H9 (cell line): ENCODE measurements around the gene CTIF. TPM values are rescaled to one million over a fixed set of nuclear protein-coding genes. Genes with fewer than 3 reads are reported as not detected.

Experiments
- DNase-seq: peaks from one replicate; pipeline ENCODE4 v3.0.0-alpha.2; 2017
- H2AFZ ChIP-seq: one replicate; pipeline ENCODE4 v1.6.1; 2013; ENCODE audit warnings: mild to moderate bottlenecking, low read length, control low read depth, moderate library complexity
- H2AK5ac ChIP-seq: 2 replicates; pipeline ENCODE4 v1.6.1; 2013; ENCODE audit warnings: low read length, control low read depth, mixed read lengths; ENCODE audit not compliant: insufficient read length
- H2BK120ac ChIP-seq: one replicate; pipeline ENCODE4 v1.6.1; 2013; ENCODE audit warnings: low read depth, mild to moderate bottlenecking, low read length, control low read depth, inconsistent platforms; ENCODE audit not compliant: poor library complexity, severe bottlenecking
- H2BK12ac ChIP-seq: 2 replicates; pipeline ENCODE4 v1.6.1; 2013; ENCODE audit warnings: low read length, control low read depth, mixed read lengths, low read depth; ENCODE audit not compliant: insufficient read length
- H2BK15ac ChIP-seq: 2 replicates; pipeline ENCODE4 v1.6.1; 2013; ENCODE audit warnings: low read depth, low read length, control low read depth
- H2BK20ac ChIP-seq: one replicate; pipeline ENCODE4 v1.6.1; 2013; ENCODE audit warnings: low read depth, mild to moderate bottlenecking, low read length, control low read depth, inconsistent platforms; ENCODE audit not compliant: poor library complexity, severe bottlenecking
- H2BK5ac ChIP-seq: 2 replicates; pipeline ENCODE4 v1.6.1; 2013; ENCODE audit warnings: low read length, control low read depth, mixed read lengths; ENCODE audit not compliant: insufficient read length
- H3K14ac ChIP-seq: 2 replicates; pipeline ENCODE4 v1.6.1; 2013; ENCODE audit warnings: low read length, control low read depth; ENCODE audit not compliant: insufficient read depth
- H3K18ac ChIP-seq: 2 replicates; pipeline ENCODE4 v1.6.1; 2013; ENCODE audit warnings: low read depth, mild to moderate bottlenecking, mixed read lengths, low read length, control low read depth; ENCODE audit not compliant: insufficient read length
- H3K23ac ChIP-seq: 2 replicates; pipeline ENCODE4 v1.6.1; 2013; ENCODE audit warnings: low read length, control low read depth, mixed read lengths, low read depth; ENCODE audit not compliant: insufficient read length
- H3K23me2 ChIP-seq: 2 replicates; pipeline ENCODE4 v1.6.1; 2013; ENCODE audit warnings: low read depth, mild to moderate bottlenecking, mixed read lengths, low read length, control low read depth; ENCODE audit not compliant: insufficient read length, poor library complexity, severe bottlenecking
- H3K27ac ChIP-seq: 2 replicates; pipeline ENCODE4 v1.5.1; 2013; ENCODE audit warnings: low read length, control low read depth, mixed read lengths, low read depth; ENCODE audit not compliant: insufficient read length
- H3K27me3 ChIP-seq: 2 replicates; pipeline ENCODE4 v1.6.1; 2013; ENCODE audit warnings: low read length, control low read depth, inconsistent platforms; ENCODE audit not compliant: insufficient read depth
- H3K4ac ChIP-seq: 2 replicates; pipeline ENCODE4 v1.6.1; 2013; ENCODE audit warnings: low read depth, mild to moderate bottlenecking, control low read depth, inconsistent platforms, low read length, moderate library complexity
- H3K4me1 ChIP-seq: 2 replicates; pipeline ENCODE4 v1.6.1; 2013; ENCODE audit warnings: low read length, control low read depth, inconsistent platforms; ENCODE audit not compliant: insufficient read depth
- H3K4me2 ChIP-seq: 2 replicates; pipeline ENCODE4 v1.6.1; 2013; ENCODE audit warnings: low read length, control low read depth, mixed read lengths; ENCODE audit not compliant: insufficient read length, insufficient read depth
- H3K56ac ChIP-seq: 2 replicates; pipeline ENCODE4 v1.6.1; 2013; ENCODE audit warnings: low read depth, mild to moderate bottlenecking, mixed read lengths, low read length, control low read depth; ENCODE audit not compliant: insufficient read length
- H3K79me1 ChIP-seq: 2 replicates; pipeline ENCODE4 v1.6.1; 2013; ENCODE audit warnings: low read depth, mild to moderate bottlenecking, moderate library complexity, low read length, control low read depth, inconsistent platforms; ENCODE audit not compliant: insufficient read depth, poor library complexity, severe bottlenecking
- H3K79me2 ChIP-seq: 2 replicates; pipeline ENCODE4 v1.6.1; 2013; ENCODE audit warnings: low read length, control low read depth, inconsistent platforms; ENCODE audit not compliant: insufficient read depth
- H3K9ac ChIP-seq: 2 replicates; pipeline ENCODE4 v1.6.1; 2013; ENCODE audit warnings: low read length, control low read depth, mixed read lengths; ENCODE audit not compliant: insufficient read length; ENCODE audit errors: extremely low read depth
- H3K9me3 ChIP-seq: one replicate; pipeline ENCODE4 v1.6.1; 2013; ENCODE audit warnings: low read depth, low read length, inconsistent platforms; ENCODE audit not compliant: control insufficient read depth
- H3T11ph ChIP-seq: one replicate; pipeline ENCODE4 v1.6.1; 2013; ENCODE audit warnings: mild to moderate bottlenecking, low read length, control low read depth, inconsistent platforms
- H4K20me1 ChIP-seq: one replicate; pipeline ENCODE4 v1.6.1; 2013; ENCODE audit not compliant: control insufficient read depth, insufficient read length, insufficient read depth
- H4K5ac ChIP-seq: 2 replicates; pipeline ENCODE4 v1.6.1; 2013; ENCODE audit warnings: low read depth, mild to moderate bottlenecking, mixed read lengths, low read length, control low read depth; ENCODE audit not compliant: insufficient read length
- H4K8ac ChIP-seq: replicated peaks from 2 replicates; pipeline ENCODE4 v1.6.1; 2013; ENCODE audit warnings: low read length, control low read depth, mixed read lengths, low read depth; ENCODE audit not compliant: insufficient read length
- H4K91ac ChIP-seq: 2 replicates; pipeline ENCODE4 v1.6.1; 2013; ENCODE audit warnings: low read depth, mild to moderate bottlenecking, moderate library complexity, mixed read lengths, low read length, control low read depth; ENCODE audit not compliant: insufficient read length
- H3K27ac Mint-ChIP-seq, 3 experiments: 2 replicates in 2 of 3; 3 replicates in 1 of 3; pipeline ENCODE4 v1.8.0; 2020 to 2021; ENCODE audit warnings: mixed read lengths in 3 of 3, mild to moderate bottlenecking in 1 of 3, moderate library complexity in 1 of 3
- H3K27me3 Mint-ChIP-seq: 2 replicates; pipeline ENCODE4 v1.8.0; 2021; ENCODE audit warnings: low read depth, mild to moderate bottlenecking, moderate library complexity, mixed read lengths
- H3K36me3 Mint-ChIP-seq, 3 experiments: 2 replicates in 2 of 3; 3 replicates in 1 of 3; pipeline ENCODE4 v1.8.0; 2020 to 2021; ENCODE audit warnings: low read depth in 3 of 3, mixed read lengths in 3 of 3; ENCODE audit not compliant: insufficient read depth in 1 of 3
- H3K4me1 Mint-ChIP-seq, 2 experiments: 2 replicates each; pipeline ENCODE4 v1.8.0; 2020; ENCODE audit warnings: mixed read lengths in 2 of 2
- H3K4me3 Mint-ChIP-seq, 2 experiments: 2 replicates in 1 of 2; 3 replicates in 1 of 2; pipeline ENCODE4 v1.8.0; 2020 to 2021; ENCODE audit warnings: mild to moderate bottlenecking in 2 of 2, mixed read lengths in 2 of 2, moderate library complexity in 1 of 2
- H3K9me3 Mint-ChIP-seq, 2 experiments: 2 replicates in 1 of 2; 3 replicates in 1 of 2; pipeline ENCODE4 v1.8.0; 2020; ENCODE audit warnings: mild to moderate bottlenecking in 2 of 2, mixed read lengths in 2 of 2, moderate library complexity in 1 of 2
- WGBS: extraction: QIAGEN DNeasy Blood & Tissue Kit; methylation state at CpG from one replicate; pipeline ENCODE4 v1.1.7; 2013; ENCODE audit warnings: missing lambda C conversion rate, low lambda C conversion rate, mixed read lengths; ENCODE audit not compliant: insufficient read length; ENCODE audit errors: extremely low coverage; 5-methylcytosine and 5-hydroxymethylcytosine counted together
- total RNA-seq: library from RNA; stranded (reverse); gene quantifications from 2 replicates; pipeline ENCODE4 v1.2.1, GENCODE V29; 2021
- TF ChIP-seq, protein P1 (sequence below): fragments of 200-600 bp; sonication (generic); conservative IDR thresholded peaks from 3 replicates; pipeline ENCODE4 v1.8.0; 2021; ENCODE audit warnings: antibody characterized with exemption, mild to moderate bottlenecking

The CTIF gene
- total RNA-seq, 1 experiment from 2014 or later = 15.8 TPM

DNA sequence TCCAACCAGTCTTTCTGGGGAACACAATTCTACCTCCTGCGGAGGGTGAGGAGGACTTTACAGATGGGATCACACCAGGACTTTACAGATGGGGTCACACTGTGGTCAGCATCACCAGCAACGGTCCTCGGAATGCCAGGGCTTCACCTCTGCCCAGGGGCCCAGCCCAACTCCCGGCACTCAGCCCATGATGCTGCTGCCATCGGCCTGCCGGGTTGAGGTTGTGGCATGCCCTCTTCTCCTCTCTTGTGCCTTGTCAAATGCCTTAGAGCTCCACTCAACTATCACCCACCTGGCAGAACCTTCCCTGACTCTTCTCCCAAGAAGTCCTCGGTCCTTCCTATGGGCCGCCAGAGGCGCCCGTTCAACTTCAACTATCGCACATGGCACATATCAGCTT is 166.7 kb downstream of the CTIF start:
- Histone ChIP-seq H4K20me1 (no peaks in the 10 kb centered on the region), H2BK12ac (no peak overlapping the region), H3K23ac (no peak overlapping the region), H3K4me1 (no peaks in the 10 kb centered on the region), H3K9ac (no peak overlapping the region), H3K27ac (no peak overlapping the region), H4K5ac (no peak overlapping the region), H2AK5ac (no peak overlapping the region), H3K9me3 (no peaks in the 10 kb centered on the region), H2AFZ (no peak overlapping the region), H3K18ac (no peak overlapping the region), H2BK120ac (no peak overlapping the region), H4K8ac (no peak overlapping the region), H3K79me1 (no peaks in the 10 kb centered on the region), H3K4ac (no peak overlapping the region), H3K4me2 (no peak overlapping the region), H2BK20ac (no peak overlapping the region), H3K79me2 (no peaks in the 10 kb centered on the region), H3K23me2 (no peaks in the 10 kb centered on the region), H3T11ph (no peak overlapping the region), H2BK5ac (no peak overlapping the region), H2BK15ac (no peak overlapping the region), H4K91ac (no peak overlapping the region), H3K27me3 (no peaks in the 10 kb centered on the region), H3K56ac (no peak overlapping the region), H3K14ac (no peak overlapping the region)
- TF ChIP-seq, protein P1, sequence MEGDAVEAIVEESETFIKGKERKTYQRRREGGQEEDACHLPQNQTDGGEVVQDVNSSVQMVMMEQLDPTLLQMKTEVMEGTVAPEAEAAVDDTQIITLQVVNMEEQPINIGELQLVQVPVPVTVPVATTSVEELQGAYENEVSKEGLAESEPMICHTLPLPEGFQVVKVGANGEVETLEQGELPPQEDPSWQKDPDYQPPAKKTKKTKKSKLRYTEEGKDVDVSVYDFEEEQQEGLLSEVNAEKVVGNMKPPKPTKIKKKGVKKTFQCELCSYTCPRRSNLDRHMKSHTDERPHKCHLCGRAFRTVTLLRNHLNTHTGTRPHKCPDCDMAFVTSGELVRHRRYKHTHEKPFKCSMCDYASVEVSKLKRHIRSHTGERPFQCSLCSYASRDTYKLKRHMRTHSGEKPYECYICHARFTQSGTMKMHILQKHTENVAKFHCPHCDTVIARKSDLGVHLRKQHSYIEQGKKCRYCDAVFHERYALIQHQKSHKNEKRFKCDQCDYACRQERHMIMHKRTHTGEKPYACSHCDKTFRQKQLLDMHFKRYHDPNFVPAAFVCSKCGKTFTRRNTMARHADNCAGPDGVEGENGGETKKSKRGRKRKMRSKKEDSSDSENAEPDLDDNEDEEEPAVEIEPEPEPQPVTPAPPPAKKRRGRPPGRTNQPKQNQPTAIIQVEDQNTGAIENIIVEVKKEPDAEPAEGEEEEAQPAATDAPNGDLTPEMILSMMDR = no peak
- Mint-ChIP-seq H3K27ac (no peak overlapping the region), H3K4me3 (no peak overlapping the region), H3K4me1 (peaks cover 10 to 14% of the 10 kb centered on the region in 2 experiments), H3K36me3 (peaks cover 0 to 2% (median 0%) of the 10 kb centered on the region in 3 experiments; a peak in 1 of 7 replicates), H3K9me3 (no peaks in the 10 kb centered on the region), H3K27me3 (no peaks in the 10 kb centered on the region)
- no CpG with 5 or more reads among the region's 11 CpGs for WGBS
- DNase-seq = no peak
